Activated T-cell treated with anti-CD3 and anti-CD28 coated beads for 24 hours (primary cell): Measurements from ENCODE around the gene ANKRD2.

Experiments used
- DNase-seq: peaks from one replicate; pipeline ENCODE4 v3.0.0-alpha.2; 2020; ENCODE audit warnings: low read depth

ANKRD2 gene

GRCh38 chr10:97597778-97598177, 25.2 kb downstream of the ANKRD2 start:
- DNase-seq: no peak

GRCh38 chr10:97598407-97599271, 26.1 kb downstream of the ANKRD2 start:
- no peak for DNase-seq

- no peak for DNase-seq
Measured at GRCh38 chr10:97599272-97599619, 26.7 kb downstream of the ANKRD2 start.

- DNase-seq: no peak
Measured at GRCh38 chr10:97600616-97601015, 28.0 kb downstream of the ANKRD2 start.

GRCh38 chr10:97601268-97602215, 29.0 kb downstream of the ANKRD2 start:
- DNase-seq: no peak

GRCh38 chr10:97607095-97607636, 34.6 kb downstream of the ANKRD2 start:
- no peak for DNase-seq

GRCh38 chr10:97608991-97609561, 36.5 kb downstream of the ANKRD2 start:
- no peak for DNase-seq

- no peak for DNase-seq
Measured at GRCh38 chr10:97611473-97611872, 38.9 kb downstream of the ANKRD2 start.

- no peak for DNase-seq
Measured at GRCh38 chr10:97612386-97612785, 39.8 kb downstream of the ANKRD2 start.

GRCh38 chr10:97618285-97618684, 45.7 kb downstream of the ANKRD2 start:
- DNase-seq: no peak

GRCh38 chr10:97618733-97619132, 46.2 kb downstream of the ANKRD2 start:
- no peak for DNase-seq

- no peak for DNase-seq
Measured at GRCh38 chr10:97623277-97623676, 50.7 kb downstream of the ANKRD2 start.

- no peak for DNase-seq
Measured at GRCh38 chr10:97627731-97628130, 55.2 kb downstream of the ANKRD2 start.

- DNase-seq: no peak
Measured at GRCh38 chr10:97628228-97628627, 55.6 kb downstream of the ANKRD2 start.

- no peak for DNase-seq
Measured at GRCh38 chr10:97629289-97629688, 56.7 kb downstream of the ANKRD2 start.

GRCh38 chr10:97631098-97631497, 58.5 kb downstream of the ANKRD2 start:
- DNase-seq: no peak

GRCh38 chr10:97632949-97633884, 60.6 kb downstream of the ANKRD2 start, which contains the start of gene MORN4:
MORN4 (minus strand) TSS chr10:97633500; CDS start chr10:97619653, 13,847 bp downstream.
- peak; percentile 88 for DNase-seq
